Skeletal muscle satellite cell (primary cell): ENCODE measurements around the gene OPCML.

ENCODE experiments used
- H3K27me3 ChIP-seq: 2 replicates; pipeline ENCODE4 v1.7.0; 2013; ENCODE audit warnings: low read length; ENCODE audit not compliant: control insufficient read depth, insufficient read depth
- H3K36me3 ChIP-seq: 2 replicates; pipeline ENCODE4 v1.7.0; 2013; ENCODE audit warnings: mild to moderate bottlenecking, control low read depth, low read length; ENCODE audit not compliant: insufficient read depth
- H3K4me1 ChIP-seq: 2 replicates; pipeline ENCODE4 v1.7.0; 2013; ENCODE audit warnings: low read length; ENCODE audit not compliant: control insufficient read depth, insufficient read depth
- H3K4me2 ChIP-seq: 2 replicates; pipeline ENCODE4 v1.7.0; 2013; ENCODE audit warnings: mild to moderate bottlenecking, low read length
- H3K4me3 ChIP-seq: 2 replicates; pipeline ENCODE4 v1.7.0; 2013; ENCODE audit warnings: low read length
- H3K9ac ChIP-seq: 2 replicates; pipeline ENCODE4 v1.7.0; 2013; ENCODE audit warnings: mild to moderate bottlenecking, low read depth, low read length, moderate library complexity
- H3K9me3 ChIP-seq: replicated peaks from 2 replicates; pipeline ENCODE4 v1.7.0; 2013; ENCODE audit warnings: mild to moderate bottlenecking, control low read depth, low read length

Gene OPCML

DNA sequence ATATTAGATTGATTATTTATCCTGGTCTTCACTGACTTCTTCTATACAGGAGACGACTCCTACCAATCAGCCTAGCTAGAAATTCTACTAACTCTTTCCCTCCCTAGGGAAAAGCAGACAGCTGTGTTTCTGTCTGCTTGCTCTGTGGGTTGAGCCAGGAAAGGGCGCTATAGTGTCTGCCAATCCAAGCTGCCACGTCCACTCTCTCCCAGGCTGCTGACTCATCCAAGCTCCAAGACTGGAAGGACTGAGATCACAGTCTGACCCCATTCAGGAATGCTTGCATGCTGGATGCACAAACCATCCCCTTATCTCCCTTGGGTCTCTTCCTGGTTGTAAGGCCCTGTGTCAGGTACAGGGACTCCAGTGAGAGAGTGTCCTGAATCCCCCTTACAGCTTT lies 955.6 kb downstream of the OPCML start:
- Histone ChIP-seq H3K9me3 (no peaks in the 10 kb centered on the region), H3K36me3 (no peaks in the 10 kb centered on the region), H3K4me1 (peaks cover 10% of the 10 kb centered on the region)

DNA sequence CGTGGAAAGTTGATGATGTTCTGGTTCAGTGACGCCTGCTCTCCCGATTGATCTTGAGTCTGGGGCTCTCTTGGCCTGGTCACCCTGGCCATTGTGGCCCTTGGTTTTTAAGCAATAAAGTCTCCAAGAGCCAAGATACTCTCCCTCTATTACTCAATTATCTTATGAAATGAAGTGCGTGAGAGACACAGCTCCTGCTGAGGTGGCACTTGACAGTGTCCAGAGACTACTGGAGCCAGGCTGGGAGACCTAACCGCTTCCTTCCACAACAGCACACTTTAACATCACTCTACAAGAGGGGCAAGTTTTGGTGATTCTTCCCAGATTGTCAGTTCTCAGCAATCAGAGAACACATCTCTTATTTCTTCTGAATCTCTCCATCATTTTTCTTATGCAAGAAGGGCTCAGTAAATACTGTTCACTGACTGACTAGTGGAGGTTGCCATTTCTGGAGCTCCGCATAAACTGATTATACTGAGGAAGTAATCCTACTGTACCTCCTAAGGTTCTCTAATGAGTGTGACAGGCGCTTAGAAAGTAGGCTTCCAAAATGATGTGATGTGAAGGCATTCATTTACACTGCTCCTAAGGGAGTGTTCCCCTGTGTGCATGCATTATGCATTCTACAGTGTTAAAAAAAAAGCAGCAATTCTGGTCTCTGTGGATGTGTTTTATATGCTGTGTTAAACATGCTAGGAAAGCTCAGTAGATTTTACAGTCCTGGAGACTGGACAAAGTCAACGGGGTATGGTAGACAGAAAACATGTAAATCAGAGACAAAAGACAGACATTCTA lies 968.0 kb downstream of the OPCML start:
- H3K4me2 ChIP-seq, result no peak overlapping the region
- no peak overlapping the region for H3K9ac ChIP-seq
- H3K27me3 ChIP-seq, result peaks cover 15% of the 10 kb centered on the region
- no peaks in the 10 kb centered on the region for H3K36me3 ChIP-seq
- H3K9me3 ChIP-seq, result no peaks in the 10 kb centered on the region
- H3K4me3 ChIP-seq, result no peak overlapping the region
- no peaks in the 10 kb centered on the region for H3K4me1 ChIP-seq

More for the DNA sequence above, 955.6 kb downstream of the OPCML start:
- Histone ChIP-seq H3K9ac (no peak overlapping the region), H3K27me3 (no peaks in the 10 kb centered on the region), H3K4me2 (no peak overlapping the region), H3K4me3 (no peak overlapping the region)

DNA sequence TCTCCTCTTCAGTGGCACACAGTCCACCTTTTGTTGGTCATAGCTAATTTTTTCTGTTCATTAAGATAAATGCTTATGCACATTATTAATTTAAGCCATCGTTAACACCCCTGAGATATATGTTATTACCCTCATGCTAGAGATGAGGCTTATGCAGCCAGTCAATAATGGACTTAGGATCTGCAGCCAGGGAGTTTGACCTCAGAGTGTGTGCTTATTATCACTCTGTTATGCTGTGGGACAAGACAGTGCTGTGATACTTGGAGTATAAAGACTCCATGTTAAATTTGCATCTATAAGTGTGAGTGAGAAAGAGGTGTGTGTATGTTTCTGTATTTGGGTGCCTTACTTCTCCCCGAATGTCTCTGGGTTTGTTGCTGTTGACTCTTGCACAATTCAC lies 969.3 kb downstream of the OPCML start:
- no peaks in the 10 kb centered on the region for H3K9me3 ChIP-seq
- H3K27me3 ChIP-seq, result peaks cover 15% of the 10 kb centered on the region
- no peak overlapping the region for H3K4me2 ChIP-seq
- H3K4me1 ChIP-seq, result no peaks in the 10 kb centered on the region
- H3K9ac ChIP-seq, result no peak overlapping the region
- no peaks in the 10 kb centered on the region for H3K36me3 ChIP-seq
- no peak overlapping the region for H3K4me3 ChIP-seq

DNA sequence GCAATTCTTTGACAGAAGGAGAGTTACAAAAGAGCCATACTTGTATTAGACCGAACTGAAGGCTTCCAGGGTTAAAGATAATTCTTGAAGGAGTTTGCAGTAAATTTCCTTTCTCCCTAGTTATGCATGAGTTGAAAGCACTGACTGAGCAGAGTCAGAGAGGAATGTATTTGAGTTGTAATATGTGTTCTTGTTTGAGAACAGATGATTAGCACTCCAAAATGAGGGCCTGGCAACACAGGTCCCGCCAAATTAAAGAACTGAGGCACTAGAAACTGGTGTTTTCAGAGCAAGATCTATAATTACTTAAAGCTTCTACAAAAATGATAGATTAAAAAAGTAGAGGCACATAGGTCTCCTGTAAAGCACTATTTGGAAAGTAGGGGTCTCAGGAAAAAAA lies 970.4 kb downstream of the OPCML start:
- no peak overlapping the region for H3K4me2 ChIP-seq
- no peaks in the 10 kb centered on the region for H3K9me3 ChIP-seq
- H3K4me1 ChIP-seq, result no peaks in the 10 kb centered on the region
- no peak overlapping the region for H3K4me3 ChIP-seq
- no peak overlapping the region for H3K9ac ChIP-seq
- peaks cover 14% of the 10 kb centered on the region for H3K27me3 ChIP-seq
- H3K36me3 ChIP-seq, result no peaks in the 10 kb centered on the region

DNA sequence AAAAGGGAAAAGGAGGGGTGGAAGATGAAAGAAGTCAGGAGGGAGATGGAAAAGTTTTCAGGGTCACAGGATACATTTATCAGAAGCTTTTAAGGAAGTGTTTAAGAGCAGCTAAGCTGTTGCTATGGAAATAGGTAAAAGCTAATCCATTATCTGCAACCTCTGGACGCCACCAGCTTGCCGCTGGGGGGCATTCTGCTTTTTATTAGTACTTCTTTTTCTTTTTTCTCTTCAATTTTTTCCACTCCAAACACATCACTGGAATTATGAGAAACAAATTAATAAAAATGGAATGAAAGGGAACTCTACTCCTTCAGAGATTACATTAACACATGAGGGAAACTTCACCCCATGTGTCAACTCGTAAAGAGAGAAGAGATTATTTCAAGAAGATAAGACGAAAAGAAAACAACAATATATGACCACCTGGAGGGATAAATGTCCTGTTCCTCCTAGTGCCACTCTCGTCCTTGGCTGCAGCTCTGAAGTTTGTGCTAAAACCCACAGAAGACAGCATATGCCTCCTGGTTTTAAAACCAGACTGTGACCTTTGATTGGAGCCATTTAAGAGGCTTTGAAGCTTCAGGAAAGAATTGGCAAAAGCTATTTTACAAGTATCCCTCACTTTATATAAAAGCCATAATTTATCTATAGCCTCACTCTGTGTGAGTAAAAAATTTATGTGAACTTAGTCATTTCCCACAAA lies 972.8 kb downstream of the OPCML start:
- no peak overlapping the region for H3K4me2 ChIP-seq
- no peaks in the 10 kb centered on the region for H3K9me3 ChIP-seq
- no peak overlapping the region for H3K4me3 ChIP-seq
- peaks cover 2% of the 10 kb centered on the region for H3K27me3 ChIP-seq
- no peaks in the 10 kb centered on the region for H3K4me1 ChIP-seq
- H3K9ac ChIP-seq, result no peak overlapping the region
- H3K36me3 ChIP-seq, result no peaks in the 10 kb centered on the region

DNA sequence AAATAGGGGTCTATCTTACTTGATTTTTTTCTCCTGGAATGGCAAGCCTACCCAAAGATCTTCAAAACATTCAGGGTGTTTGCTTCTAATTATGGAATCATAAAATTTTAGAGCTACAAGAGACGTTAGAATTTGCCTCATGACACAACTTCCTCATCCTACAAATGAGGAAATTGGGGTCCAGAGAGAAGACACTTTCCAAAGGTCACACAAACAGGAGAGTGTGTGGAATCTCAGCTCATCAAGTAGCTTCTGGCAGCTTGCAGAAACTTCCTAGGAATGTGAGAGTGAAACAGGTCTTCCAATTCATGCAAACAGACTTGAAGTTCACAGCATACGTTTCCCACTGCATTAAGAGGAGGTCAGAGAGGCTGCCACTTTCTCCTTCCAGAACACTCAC lies 976.0 kb downstream of the OPCML start:
- Histone ChIP-seq H3K4me2 (no peak overlapping the region), H3K9me3 (no peaks in the 10 kb centered on the region), H3K9ac (no peak overlapping the region), H3K27me3 (no peaks in the 10 kb centered on the region), H3K36me3 (no peaks in the 10 kb centered on the region), H3K4me1 (no peaks in the 10 kb centered on the region), H3K4me3 (no peak overlapping the region)

DNA sequence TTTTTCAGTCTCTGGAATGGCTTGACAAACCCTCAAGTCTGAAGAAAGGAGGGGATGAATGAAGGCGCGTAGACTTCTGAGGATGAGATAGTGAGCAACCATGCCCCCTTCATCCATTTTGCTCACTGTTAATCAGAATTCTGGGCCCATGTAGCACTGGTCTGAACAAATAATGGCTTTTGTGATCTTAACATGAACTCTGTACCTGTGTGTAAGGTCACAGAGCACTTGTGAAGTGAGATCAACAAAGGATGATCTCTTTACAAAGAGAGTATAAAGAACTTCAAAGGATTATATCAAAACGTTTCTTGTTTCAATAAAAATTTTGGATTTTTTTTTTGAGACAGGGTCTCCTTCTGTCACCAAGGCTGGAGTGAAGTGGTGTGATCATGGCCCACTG lies 976.7 kb downstream of the OPCML start:
- no peak overlapping the region for H3K4me3 ChIP-seq
- no peak overlapping the region for H3K9ac ChIP-seq
- H3K27me3 ChIP-seq, result no peaks in the 10 kb centered on the region
- H3K4me1 ChIP-seq, result no peaks in the 10 kb centered on the region
- no peak overlapping the region for H3K4me2 ChIP-seq
- no peaks in the 10 kb centered on the region for H3K9me3 ChIP-seq
- no peaks in the 10 kb centered on the region for H3K36me3 ChIP-seq

DNA sequence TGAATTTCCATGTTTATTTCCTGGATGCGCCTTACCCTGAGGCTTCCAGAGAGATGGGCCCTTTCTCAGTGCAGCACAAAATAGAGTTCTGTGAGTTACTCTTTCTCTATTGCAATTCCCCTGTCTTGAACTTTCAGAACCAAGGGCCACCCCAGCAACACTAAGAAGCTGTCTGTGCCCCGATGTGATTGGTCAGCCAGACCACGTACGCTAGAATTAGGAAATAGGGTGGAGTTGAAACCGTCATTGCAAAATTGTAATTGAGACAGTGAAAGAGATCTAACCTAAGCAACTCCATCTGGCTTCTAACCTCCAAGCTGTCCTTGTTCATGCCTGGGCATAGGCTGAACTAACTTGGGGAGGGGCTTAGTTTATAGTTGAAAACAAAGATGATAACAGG lies 981.3 kb downstream of the OPCML start:
- Histone ChIP-seq H3K4me1 (no peaks in the 10 kb centered on the region), H3K9ac (no peak overlapping the region), H3K9me3 (no peaks in the 10 kb centered on the region), H3K36me3 (no peaks in the 10 kb centered on the region), H3K4me2 (no peak overlapping the region), H3K27me3 (no peaks in the 10 kb centered on the region), H3K4me3 (no peak overlapping the region)

DNA sequence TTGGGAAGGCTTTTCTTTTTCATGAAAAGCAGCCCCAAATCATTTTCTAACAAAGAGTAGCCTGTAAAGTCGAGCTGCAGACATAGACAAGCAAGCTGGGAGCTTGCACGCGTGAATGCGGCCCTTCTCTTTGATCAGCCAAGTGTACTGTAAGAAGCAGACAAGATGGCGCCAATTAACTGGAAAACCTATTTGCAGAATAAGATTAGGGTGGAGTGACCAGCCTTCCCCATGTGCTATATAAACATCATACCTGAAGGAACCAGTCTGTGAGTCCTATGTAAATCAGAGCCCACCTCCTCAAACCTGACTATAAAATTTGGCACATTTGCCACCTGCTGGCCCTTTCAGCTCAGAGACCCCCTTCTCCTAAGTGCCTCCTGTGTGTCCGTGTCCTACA lies 982.7 kb downstream of the OPCML start:
- Histone ChIP-seq H3K9me3 (no peaks in the 10 kb centered on the region), H3K4me3 (no peak overlapping the region), H3K36me3 (no peaks in the 10 kb centered on the region), H3K4me1 (no peaks in the 10 kb centered on the region), H3K9ac (no peak overlapping the region), H3K27me3 (no peaks in the 10 kb centered on the region), H3K4me2 (no peak overlapping the region)

DNA sequence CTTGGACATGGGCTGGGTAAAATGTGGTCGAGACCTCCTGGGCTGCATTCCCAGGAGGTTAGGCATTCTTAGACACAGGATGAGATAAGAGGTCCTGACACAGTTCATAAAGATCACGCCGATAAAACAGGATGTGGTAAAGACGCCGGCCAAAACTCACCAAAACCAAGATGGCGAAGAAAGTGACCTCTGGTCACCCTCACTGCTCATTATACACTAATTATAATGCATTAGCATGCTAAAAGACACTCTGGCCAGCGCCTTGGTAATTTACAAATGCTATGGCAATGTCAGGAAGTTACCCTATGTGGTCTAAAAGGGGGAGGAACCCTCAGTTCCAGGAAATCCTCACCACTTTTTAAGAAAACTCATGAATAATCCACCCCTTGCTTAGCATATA lies 983.3 kb downstream of the OPCML start:
- Histone ChIP-seq H3K4me2 (no peak overlapping the region), H3K27me3 (no peaks in the 10 kb centered on the region), H3K4me3 (no peak overlapping the region), H3K9ac (no peak overlapping the region), H3K36me3 (no peaks in the 10 kb centered on the region), H3K4me1 (no peaks in the 10 kb centered on the region), H3K9me3 (no peaks in the 10 kb centered on the region)

DNA sequence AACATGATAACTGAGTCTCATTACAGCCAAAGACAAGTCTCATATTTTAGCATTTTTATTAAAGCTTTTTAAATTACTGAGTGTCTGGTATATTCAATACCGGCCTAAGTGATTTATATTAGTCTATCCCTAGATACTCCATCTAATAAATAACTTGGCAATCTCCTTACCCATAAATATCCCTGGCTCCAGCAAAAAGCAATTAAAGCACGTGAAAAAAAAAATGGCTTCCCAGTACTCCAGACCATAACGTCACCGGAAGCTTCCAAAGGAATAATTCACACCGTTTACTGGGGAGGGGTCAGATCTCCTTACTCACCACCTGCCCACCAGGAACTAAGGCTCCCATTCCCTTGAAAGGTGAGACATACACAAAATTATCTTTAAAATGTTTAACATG lies 988.3 kb downstream of the OPCML start:
- H3K36me3 ChIP-seq, result no peaks in the 10 kb centered on the region
- no peak overlapping the region for H3K4me2 ChIP-seq
- H3K27me3 ChIP-seq, result no peaks in the 10 kb centered on the region
- H3K9ac ChIP-seq, result no peak overlapping the region
- no peak overlapping the region for H3K4me3 ChIP-seq
- H3K4me1 ChIP-seq, result no peaks in the 10 kb centered on the region
- H3K9me3 ChIP-seq, result no peaks in the 10 kb centered on the region

DNA sequence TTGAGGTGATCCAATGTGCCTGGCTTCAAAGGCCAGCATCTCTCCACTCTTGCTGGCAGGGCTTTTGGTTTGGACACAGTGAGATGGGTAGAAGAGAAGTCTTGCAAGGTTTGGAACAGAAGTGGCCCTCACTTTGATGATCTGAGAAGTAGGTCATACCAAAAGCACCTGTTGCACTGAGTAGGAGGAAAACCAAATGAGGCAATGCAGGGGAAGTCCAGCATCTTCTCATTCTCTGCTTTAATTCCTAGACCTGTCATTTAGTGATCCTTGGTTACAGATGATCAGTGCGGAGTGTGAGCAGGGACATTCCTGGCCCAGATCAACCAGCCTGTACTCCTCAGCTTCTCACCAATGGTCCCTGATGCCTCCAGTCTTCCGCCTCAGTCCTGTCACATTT lies 990.5 kb downstream of the OPCML start:
- no peak overlapping the region for H3K4me3 ChIP-seq

More for the DNA sequence above, 990.5 kb downstream of the OPCML start:
- H3K4me2 ChIP-seq, result no peak overlapping the region
- H3K9me3 ChIP-seq, result no peaks in the 10 kb centered on the region
- H3K36me3 ChIP-seq, result no peaks in the 10 kb centered on the region
- H3K9ac ChIP-seq, result no peak overlapping the region
- H3K27me3 ChIP-seq, result no peaks in the 10 kb centered on the region
- no peaks in the 10 kb centered on the region for H3K4me1 ChIP-seq
